Activated naive CD4-positive, alpha-beta T cell treated with anti-CD3 and anti-CD28 coated beads, Interleukin-2, amount 50 U/mL, for 24 hours (primary cell): Measurements from ENCODE around the gene EFNA3.

ENCODE experiments used
- H3K27ac Mint-ChIP-seq: one replicate; pipeline ENCODE4 v1.8.0; 2021; ENCODE audit warnings: mild to moderate bottlenecking, mixed read lengths
- H3K27me3 Mint-ChIP-seq: one replicate; pipeline ENCODE4 v1.8.0; 2021; ENCODE audit warnings: mixed read lengths
- H3K36me3 Mint-ChIP-seq: one replicate; pipeline ENCODE4 v1.8.0; 2021; ENCODE audit warnings: mixed read lengths
- H3K4me1 Mint-ChIP-seq: one replicate; pipeline ENCODE4 v1.8.0; 2021; ENCODE audit warnings: mixed read lengths
- H3K4me3 Mint-ChIP-seq: one replicate; pipeline ENCODE4 v1.8.0; 2021; ENCODE audit warnings: mild to moderate bottlenecking, mixed read lengths
- H3K9me3 Mint-ChIP-seq: one replicate; pipeline ENCODE4 v1.8.0; 2021; ENCODE audit warnings: mixed read lengths

The EFNA3 gene

GRCh38 chr1:155083865-155084721 lies 5.5 kb downstream of the EFNA3 start:
- Mint-ChIP-seq H3K27me3 (peaks cover 24% of the 10 kb centered on the region), H3K4me3 (peak overlapping the region; percentile 88), H3K4me1 (peaks cover 51% of the 10 kb centered on the region), H3K9me3 (no peaks in the 10 kb centered on the region), H3K36me3 (no peaks in the 10 kb centered on the region), H3K27ac (peak overlapping the region; percentile 23)

GRCh38 chr1:155084722-155085503 lies 6.3 kb downstream of the EFNA3 start:
- Mint-ChIP-seq H3K4me1 (peaks cover 43% of the 10 kb centered on the region), H3K4me3 (peak overlapping the region; percentile 88), H3K27me3 (peaks cover 19% of the 10 kb centered on the region), H3K9me3 (no peaks in the 10 kb centered on the region), H3K36me3 (no peaks in the 10 kb centered on the region), H3K27ac (peak overlapping the region; percentile 83)

DNA sequence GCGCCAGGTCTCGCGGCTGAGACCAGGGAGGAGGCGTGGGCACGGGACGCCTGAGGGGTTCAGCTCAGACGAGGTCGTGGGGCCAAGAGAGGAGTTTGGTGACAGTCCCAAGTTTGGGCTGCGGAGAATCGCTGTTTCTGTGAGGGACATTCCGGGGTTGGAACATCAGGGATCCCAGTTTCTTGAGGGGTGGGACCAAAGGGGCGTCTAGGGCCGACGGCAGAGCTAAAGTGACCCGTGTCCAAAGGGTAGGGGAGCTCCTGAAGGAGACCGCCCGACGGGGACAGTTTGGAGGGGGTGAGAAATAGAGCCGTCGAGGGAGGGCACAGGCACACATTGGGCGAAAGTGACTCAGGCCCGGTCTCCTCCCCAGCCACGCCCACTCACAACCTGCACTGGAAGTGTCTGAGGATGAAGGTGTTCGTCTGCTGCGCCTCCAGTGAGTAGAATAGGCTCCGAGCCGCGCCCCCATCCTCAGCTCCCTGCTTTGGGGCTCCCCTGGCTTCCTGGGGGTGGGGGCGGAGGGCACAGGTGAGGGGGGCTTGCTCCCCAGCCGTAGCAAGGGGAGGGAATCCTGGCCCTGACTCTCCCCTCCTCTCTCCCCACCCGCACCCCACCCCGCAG lies 7.0 kb downstream of the EFNA3 start:
- peaks cover 19% of the 10 kb centered on the region for H3K27me3 Mint-ChIP-seq
- H3K9me3 Mint-ChIP-seq = no peaks in the 10 kb centered on the region
- no peaks in the 10 kb centered on the region for H3K36me3 Mint-ChIP-seq
- peak overlapping the region; percentile 83 for H3K27ac Mint-ChIP-seq
- H3K4me1 Mint-ChIP-seq = peaks cover 42% of the 10 kb centered on the region
- H3K4me3 Mint-ChIP-seq = peak overlapping the region; percentile 88

GRCh38 chr1:155086128-155086741 lies 7.6 kb downstream of the EFNA3 start:
- H3K4me1 Mint-ChIP-seq = peaks cover 42% of the 10 kb centered on the region
- no peaks in the 10 kb centered on the region for H3K36me3 Mint-ChIP-seq
- peaks cover 19% of the 10 kb centered on the region for H3K27me3 Mint-ChIP-seq

GRCh38 chr1:155086856-155087535 lies 8.4 kb downstream of the EFNA3 start:
- H3K27me3 Mint-ChIP-seq = peaks cover 14% of the 10 kb centered on the region
- no peak overlapping the region for H3K27ac Mint-ChIP-seq
- H3K9me3 Mint-ChIP-seq = no peaks in the 10 kb centered on the region
- no peak overlapping the region for H3K4me3 Mint-ChIP-seq
- peaks cover 41% of the 10 kb centered on the region for H3K4me1 Mint-ChIP-seq
- no peaks in the 10 kb centered on the region for H3K36me3 Mint-ChIP-seq

More at GRCh38 chr1:155086128-155086741, 7.6 kb downstream of the EFNA3 start:
- no peak overlapping the region for H3K27ac Mint-ChIP-seq
- H3K9me3 Mint-ChIP-seq = no peaks in the 10 kb centered on the region
- H3K4me3 Mint-ChIP-seq = peak overlapping the region; percentile 39

DNA sequence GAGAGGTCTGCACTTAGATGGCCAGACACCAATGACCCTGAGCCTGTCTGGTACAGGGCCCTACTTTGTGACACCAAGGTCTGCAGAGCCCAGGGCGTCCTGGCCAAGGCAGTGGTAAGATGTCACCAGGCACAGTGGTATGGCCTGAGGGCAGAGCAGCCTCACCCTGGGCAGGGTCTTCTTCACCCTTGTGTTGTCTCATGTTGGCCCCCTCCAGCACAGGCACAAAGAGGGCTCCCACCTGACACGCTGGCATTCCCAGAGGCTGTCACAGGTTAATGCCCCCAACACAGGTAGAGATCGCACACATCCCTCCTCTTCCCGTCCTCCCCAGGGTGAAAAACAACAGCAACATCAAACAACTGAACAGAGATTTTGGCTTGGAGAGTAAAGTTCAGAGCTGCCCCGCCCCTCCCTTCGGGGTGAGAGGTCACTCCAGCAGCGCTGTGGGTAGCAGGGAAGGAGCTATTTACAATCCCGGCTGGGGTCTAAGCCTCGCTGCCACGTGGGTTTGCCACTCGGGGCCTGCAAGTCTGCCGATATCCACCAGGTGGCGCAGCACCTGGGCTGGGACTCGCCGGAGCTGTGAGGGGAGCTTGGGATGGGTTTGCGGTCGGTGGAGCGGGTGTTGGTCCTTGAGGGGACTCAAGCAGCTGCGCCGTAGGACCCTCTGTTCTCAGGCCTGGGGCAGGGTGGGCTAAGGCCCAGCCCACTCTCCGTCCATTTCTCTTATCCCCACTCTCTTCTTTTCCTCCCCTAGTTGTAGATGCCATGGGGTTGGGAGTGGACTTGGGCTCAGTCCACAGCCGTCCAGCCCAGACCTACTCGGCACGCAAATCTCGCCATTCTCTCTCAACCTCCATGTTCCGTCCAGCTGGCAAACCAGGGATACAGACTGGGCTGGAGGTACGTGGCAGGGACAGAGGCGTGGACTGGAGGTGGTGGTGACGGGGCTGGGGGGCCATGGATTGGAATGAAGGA lies 12.7 kb downstream of the EFNA3 start:
- no peaks in the 10 kb centered on the region for H3K9me3 Mint-ChIP-seq
- no peaks in the 10 kb centered on the region for H3K36me3 Mint-ChIP-seq
- peaks cover 2% of the 10 kb centered on the region for H3K27me3 Mint-ChIP-seq
- peaks cover 12% of the 10 kb centered on the region for H3K4me1 Mint-ChIP-seq
- no peak overlapping the region for H3K4me3 Mint-ChIP-seq
- peak overlapping the region; percentile 30 for H3K27ac Mint-ChIP-seq

- Mint-ChIP-seq H3K4me3 (no peak overlapping the region), H3K4me1 (peaks cover 11% of the 10 kb centered on the region), H3K27ac (no peak overlapping the region), H3K9me3 (no peaks in the 10 kb centered on the region), H3K27me3 (peaks cover 2% of the 10 kb centered on the region), H3K36me3 (no peaks in the 10 kb centered on the region)
Observed at GRCh38 chr1:155092131-155092530, 13.5 kb downstream of the EFNA3 start.

GRCh38 chr1:155092641-155093040 lies 14.0 kb downstream of the EFNA3 start:
- Mint-ChIP-seq H3K27ac (no peak overlapping the region), H3K36me3 (no peaks in the 10 kb centered on the region), H3K4me3 (no peak overlapping the region), H3K4me1 (peaks cover 7% of the 10 kb centered on the region), H3K9me3 (no peaks in the 10 kb centered on the region), H3K27me3 (peaks cover 2% of the 10 kb centered on the region)

DNA sequence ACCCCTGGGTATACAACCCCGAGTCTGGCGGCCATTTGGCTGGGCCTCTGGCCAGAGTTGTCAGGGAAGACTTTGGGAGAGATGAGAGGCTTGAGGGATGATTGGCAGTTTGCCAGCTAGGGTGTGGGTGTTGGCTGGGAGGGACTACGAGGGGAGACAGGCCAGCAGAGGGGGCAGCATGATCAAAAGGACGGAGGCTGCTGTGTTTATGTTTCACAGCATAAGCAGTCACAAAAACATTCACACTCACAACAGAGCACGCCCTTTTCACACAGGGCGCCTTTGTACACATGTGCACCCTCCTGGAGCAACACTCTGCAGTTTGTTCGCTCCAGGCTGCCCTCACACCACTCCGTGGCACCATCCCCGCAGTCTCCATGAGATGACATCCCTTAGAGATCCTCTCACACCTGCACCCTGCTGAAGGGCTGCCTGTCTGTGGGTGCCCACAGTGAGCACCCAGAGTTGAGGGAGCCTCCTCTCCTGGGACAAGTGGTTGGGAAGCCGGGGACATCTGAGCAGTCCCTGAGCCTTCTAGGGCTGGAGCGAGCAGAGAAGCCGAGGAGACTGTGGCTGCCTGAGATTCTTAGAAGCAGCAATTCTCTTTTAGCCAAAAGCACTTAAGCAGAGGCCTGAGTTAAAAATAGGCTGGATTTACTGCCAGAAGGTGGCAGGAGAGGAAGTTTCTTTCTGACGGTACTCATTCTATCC lies 15.4 kb downstream of the EFNA3 start:
- Mint-ChIP-seq H3K36me3 (no peaks in the 10 kb centered on the region), H3K9me3 (no peaks in the 10 kb centered on the region), H3K4me3 (no peak overlapping the region), H3K4me1 (peaks cover 7% of the 10 kb centered on the region), H3K27me3 (peaks cover 2% of the 10 kb centered on the region), H3K27ac (no peak overlapping the region)

DNA sequence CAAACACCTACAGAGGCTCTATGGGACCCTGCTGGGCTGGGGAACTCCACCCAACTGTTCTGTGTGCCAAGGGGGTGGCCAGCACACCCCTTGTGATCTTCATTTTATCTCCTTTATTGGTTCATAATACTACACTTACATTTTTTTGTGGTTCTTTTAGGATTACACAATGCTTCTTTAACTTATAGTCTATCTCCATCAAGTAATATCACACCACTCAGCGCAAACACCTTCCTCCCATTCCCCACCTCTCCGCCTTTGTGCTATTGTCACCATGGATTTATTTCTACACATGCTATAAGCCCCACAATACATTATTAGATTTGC lies 15.9 kb downstream of the EFNA3 start:
- Mint-ChIP-seq H3K9me3 (no peaks in the 10 kb centered on the region), H3K4me3 (no peak overlapping the region), H3K36me3 (no peaks in the 10 kb centered on the region), H3K27me3 (peaks cover 2% of the 10 kb centered on the region), H3K4me1 (peaks cover 7% of the 10 kb centered on the region), H3K27ac (no peak overlapping the region)

DNA sequence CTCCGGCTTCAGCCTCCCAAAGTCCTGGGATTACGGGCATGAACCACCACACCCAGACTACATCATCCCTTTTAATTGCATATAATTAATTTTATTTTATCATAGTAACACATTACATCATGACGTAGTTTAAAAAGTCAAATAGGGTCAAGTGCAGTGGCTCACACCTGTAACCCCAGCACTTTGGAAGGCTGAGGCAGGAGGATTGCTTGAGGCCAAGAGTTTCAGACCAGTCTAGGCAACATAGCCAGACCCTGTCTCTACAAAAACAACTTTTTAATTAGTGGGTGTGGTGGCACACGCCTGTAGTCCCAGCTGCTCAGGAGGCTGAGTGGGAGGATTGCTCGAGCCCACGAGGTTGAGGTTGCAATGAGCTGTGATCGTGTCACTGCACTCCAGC lies 20.7 kb downstream of the EFNA3 start:
- Mint-ChIP-seq H3K9me3 (no peaks in the 10 kb centered on the region), H3K27me3 (peaks cover 2% of the 10 kb centered on the region), H3K36me3 (no peaks in the 10 kb centered on the region), H3K4me1 (no peaks in the 10 kb centered on the region), H3K4me3 (no peak overlapping the region), H3K27ac (no peak overlapping the region)

- Mint-ChIP-seq H3K4me1 (no peaks in the 10 kb centered on the region), H3K4me3 (no peak overlapping the region), H3K36me3 (no peaks in the 10 kb centered on the region), H3K27ac (no peak overlapping the region), H3K9me3 (no peaks in the 10 kb centered on the region), H3K27me3 (no peaks in the 10 kb centered on the region)
Observed at GRCh38 chr1:155103325-155103724, 24.7 kb downstream of the EFNA3 start.

DNA sequence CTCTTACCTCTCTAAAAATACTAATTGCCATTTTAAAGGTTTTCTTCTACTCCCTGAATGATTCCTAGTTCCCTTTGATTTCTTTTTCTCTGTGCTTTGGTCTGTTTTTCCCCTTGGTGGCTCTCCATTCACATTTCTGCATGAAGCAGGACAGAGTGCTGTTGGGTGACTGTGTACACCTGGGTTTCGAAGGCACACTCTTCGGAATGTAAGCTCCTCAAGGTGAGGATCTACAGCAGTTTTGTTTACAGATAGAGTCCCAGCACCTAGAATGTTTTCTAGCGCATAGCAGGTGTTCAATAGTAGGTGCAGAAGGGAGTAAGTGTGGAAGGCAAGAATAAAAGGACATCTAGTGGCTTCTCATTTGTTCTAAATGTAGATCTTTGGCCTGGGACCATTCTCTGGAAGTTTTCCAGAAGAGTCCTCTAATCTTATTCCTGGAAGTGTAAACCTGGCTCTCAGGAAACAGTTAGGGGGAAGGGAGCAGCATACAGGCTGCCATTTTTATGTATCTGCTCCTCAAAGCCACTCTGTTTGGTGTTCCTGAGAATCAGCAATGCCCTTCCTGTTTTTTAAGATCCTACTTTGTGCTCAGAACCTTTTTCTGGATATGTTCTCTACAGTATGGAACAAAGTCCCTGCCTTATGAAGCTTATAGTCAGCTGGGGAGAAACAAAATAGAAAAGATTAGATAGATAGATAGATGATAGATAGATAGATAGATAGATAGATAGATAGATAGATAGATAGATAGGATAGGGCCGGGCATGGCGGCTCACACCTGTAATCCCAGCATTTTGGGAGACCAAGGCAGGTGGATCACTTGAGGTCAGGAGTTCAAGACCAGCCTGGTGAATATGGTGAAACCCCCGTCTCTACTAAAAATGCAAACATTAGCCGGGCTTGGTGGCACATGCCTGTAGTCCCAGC lies 26.2 kb downstream of the EFNA3 start:
- no peaks in the 10 kb centered on the region for H3K36me3 Mint-ChIP-seq
- H3K27me3 Mint-ChIP-seq = no peaks in the 10 kb centered on the region
- H3K4me3 Mint-ChIP-seq = no peak overlapping the region
- H3K4me1 Mint-ChIP-seq = no peaks in the 10 kb centered on the region
- no peak overlapping the region for H3K27ac Mint-ChIP-seq
- no peaks in the 10 kb centered on the region for H3K9me3 Mint-ChIP-seq
